Heart left ventricle (tissue), 16 donors: ENCODE data around the gene HEMK1. TPM values are rescaled to one million over a fixed set of nuclear protein-coding genes. Genes with fewer than 3 reads are reported as not detected.

Experiments used
- ATAC-seq, 4 donors: fragments of 200-7000 bp; cut with Tn5 transposase; one replicate each; pipeline ENCODE4 v1.9.1; 2020 to 2022; ENCODE audit warnings: moderate library complexity in 4 of 4, mild to moderate bottlenecking in 3 of 4, moderate number of reproducible peaks in 1 of 4
- DNase-seq, 5 donors: peaks; one replicate each; pipeline ENCODE4 v3.0.0-alpha.2; 2020
- H3K27ac ChIP-seq, 12 donors: fragments of 200-600 bp; sonication (generic) in 4 of 12; one replicate each; pipeline versions ENCODE4 v1.5.0 to v1.8.0; 2016 to 2022; ENCODE audit warnings: mild to moderate bottlenecking in 2 of 12
- H3K27me3 ChIP-seq, 9 donors: fragments of 200-600 bp; sonication (generic) in 2 of 9; one replicate each; pipeline versions ENCODE4 v1.5.1 to v1.8.0; 2016 to 2022; ENCODE audit warnings: mild to moderate bottlenecking in 3 of 9
- H3K36me3 ChIP-seq, 9 donors: fragments of 200-600 bp; sonication (generic) in 2 of 9; one replicate each; pipeline versions ENCODE4 v1.5.0 to v1.8.0; 2018 to 2022; ENCODE audit warnings: mild to moderate bottlenecking in 2 of 9
- H3K4me1 ChIP-seq, 12 donors: fragments of 200-600 bp; sonication (generic) in 4 of 12; one replicate each; pipeline versions ENCODE4 v1.5.0 to v1.8.0; 2016 to 2022; ENCODE audit warnings: mild to moderate bottlenecking in 3 of 12
- H3K4me3 ChIP-seq, 12 donors: fragments of 200-600 bp; sonication (generic) in 4 of 12; one replicate each; pipeline versions ENCODE4 v1.5.0 to v1.8.0; 2017 to 2022; ENCODE audit warnings: mild to moderate bottlenecking in 9 of 12, moderate library complexity in 4 of 12
- H3K9me3 ChIP-seq, 12 donors: fragments of 200-600 bp; sonication (generic) in 4 of 12; one replicate each; pipeline versions ENCODE4 v1.5.0 to v1.8.0; 2016 to 2022; ENCODE audit warnings: mild to moderate bottlenecking in 1 of 12
- POLR2A ChIP-seq, 2 donors: fragments of 450-650 bp; IDR thresholded peaks; one replicate each; pipeline ENCODE4 v1.6.1; 2017; ENCODE audit warnings: antibody characterized with exemption in 2 of 2, mild to moderate bottlenecking in 2 of 2, moderate library complexity in 2 of 2
- WGBS, 4 donors: extraction: QIAGEN DNeasy Blood & Tissue Kit in 2 of 4; methylation state at CpG; one replicate each; pipeline versions ENCODE4 v1.1.5 to v1.1.7; 2013 to 2018; 5-methylcytosine and 5-hydroxymethylcytosine counted together
- intact Hi-C, 10 donors: fragments of 100-400 bp; cut with DNase I; formaldehyde crosslinking; loops; one replicate each; pipeline versions ENCODE4 v1.11.1 to v1.14.2; 2022
- polyA plus RNA-seq, 2 donors: library from polyadenylated mRNA; stranded (reverse); fragments of 200-250 nt; gene quantifications; one replicate each; pipeline ENCODE4 v1.2.3, GENCODE V29; 2013
- total RNA-seq, 9 donors: library from RNA; depleted of rRNA in 2 of 9; stranded (reverse); fragments of >200 nt in 2 of 9; fragmentation: NEBNext Ultra II Directional in 3 of 9; extraction: Animal tissue kit (Norgen Biotek cat#: 25700) in 3 of 9; gene quantifications; one replicate each; pipeline versions ENCODE4 v1.1.0 to v1.2.4, GENCODE V29; 2016 to 2023
- TF ChIP-seq, protein P1 (sequence below), 12 donors: fragments of 200-600 bp; sonication (generic) in 4 of 12; IDR thresholded peaks; one replicate each; pipeline versions ENCODE4 v1.5.0 to v1.8.0; 2018 to 2022; ENCODE audit warnings: antibody characterized with exemption in 12 of 12, mild to moderate bottlenecking in 5 of 12
- donor health status: ischemic (EF 13 %, LVEDD 7.1; RV severe dilation, severe dysfunction).
- donor health status: healthy with polysubstance abuse.
- donor health status: DM: no; HTN: yes; CAD: no.
- donor health status: DM: no; HTN: no; CAD: no.
- donor health status: ischemic (EF 25% LVEDD 6.9; RV normal size, moderate dysfunction).
- donor health status: ischemic (EF 25% LVEDD 5.7; RV mildly dilated, moderate dysfunction).
- donor health status: healthy.
- donor health status: DM: yes; HTN: yes; CAD: no.
- donor health status: ischemic (EF 35%, LVEDD 5.7; RV mildly dilated, moderate dysfunction).
- donor health status: nonischemic (EF 11% LVEDD 7.7; RV severe dilation, severe dysfunction).
- donor health status: DM: yes; HTN: yes; CAD: no.
- donor health status: PGD.
- donor health status: ischemic (EF 29% LVEDD 5.4; RV normal size, mild dysfunction).
- donor health status: nonischemic (EF 23%, LVEDD 6.1; RV moderate dilation, normal function).

HEMK1 gene
- total and polyA plus RNA-seq, 11 donors, result 7.8 to 19.7 (median 13.8) TPM

DNA sequence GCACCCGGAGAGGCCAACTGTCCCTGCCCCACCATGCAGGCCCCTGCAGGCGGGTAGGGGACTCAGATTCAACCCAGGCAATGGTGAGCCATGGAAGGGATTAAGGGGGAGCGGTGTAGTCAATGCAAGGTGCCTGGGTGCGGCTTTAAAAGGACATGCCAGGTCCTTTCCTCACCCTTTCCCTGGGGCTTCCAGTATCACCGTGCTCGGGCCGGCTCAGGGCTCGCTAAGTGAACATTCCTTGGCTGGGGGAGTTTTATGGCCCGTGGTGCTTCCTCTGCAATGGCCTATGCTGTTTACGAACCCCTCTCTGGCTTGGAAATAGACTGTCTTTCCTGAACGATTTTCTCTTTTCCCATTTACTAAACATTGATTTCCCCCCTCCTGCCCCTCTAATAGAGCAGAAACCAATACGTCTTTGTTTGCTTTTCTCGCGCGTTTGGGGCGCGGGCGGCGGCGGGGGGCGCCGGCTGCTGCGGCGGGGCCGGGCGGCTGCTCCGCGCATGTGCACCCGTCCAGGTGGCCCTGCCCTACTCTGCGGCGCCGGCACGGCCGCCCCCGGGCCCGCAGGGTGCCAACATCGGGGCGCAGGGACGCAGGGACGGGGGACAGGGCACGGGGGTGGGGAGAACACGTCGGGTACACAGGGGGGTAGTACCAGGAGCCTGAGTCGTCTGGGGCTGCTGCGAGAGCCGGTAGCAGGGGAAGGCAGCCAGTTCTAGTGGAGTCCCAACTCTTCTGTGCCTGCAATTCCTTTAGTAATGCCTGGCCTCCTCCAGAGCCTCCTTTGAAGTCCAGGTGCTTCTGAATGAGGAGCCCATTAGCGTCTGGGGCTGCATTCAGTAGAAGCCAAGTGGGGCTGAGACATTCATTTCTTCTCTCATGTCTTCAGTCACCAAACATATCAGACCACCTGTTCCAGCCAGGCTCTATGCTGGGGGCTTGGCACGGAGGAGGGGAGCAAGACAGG, 39.0 kb upstream of the HEMK1 start:
- Histone ChIP-seq H3K9me3 (no peaks in the 10 kb centered on the region), H3K27ac (no peak overlapping the region), H3K4me1 (peaks cover 0 to 5% (median 0%) of the 10 kb centered on the region in 12 donors), H3K36me3 (no peaks in the 10 kb centered on the region), H3K4me3 (peak overlapping the region in 1 of 12 donors; percentile 20), H3K27me3 (peaks cover 0 to 15% (median 0%) of the 10 kb centered on the region in 9 donors)
- TF ChIP-seq POLR2A (IDR thresholded peaks at IDR 0.05), result no peak
- TF ChIP-seq, protein P1, sequence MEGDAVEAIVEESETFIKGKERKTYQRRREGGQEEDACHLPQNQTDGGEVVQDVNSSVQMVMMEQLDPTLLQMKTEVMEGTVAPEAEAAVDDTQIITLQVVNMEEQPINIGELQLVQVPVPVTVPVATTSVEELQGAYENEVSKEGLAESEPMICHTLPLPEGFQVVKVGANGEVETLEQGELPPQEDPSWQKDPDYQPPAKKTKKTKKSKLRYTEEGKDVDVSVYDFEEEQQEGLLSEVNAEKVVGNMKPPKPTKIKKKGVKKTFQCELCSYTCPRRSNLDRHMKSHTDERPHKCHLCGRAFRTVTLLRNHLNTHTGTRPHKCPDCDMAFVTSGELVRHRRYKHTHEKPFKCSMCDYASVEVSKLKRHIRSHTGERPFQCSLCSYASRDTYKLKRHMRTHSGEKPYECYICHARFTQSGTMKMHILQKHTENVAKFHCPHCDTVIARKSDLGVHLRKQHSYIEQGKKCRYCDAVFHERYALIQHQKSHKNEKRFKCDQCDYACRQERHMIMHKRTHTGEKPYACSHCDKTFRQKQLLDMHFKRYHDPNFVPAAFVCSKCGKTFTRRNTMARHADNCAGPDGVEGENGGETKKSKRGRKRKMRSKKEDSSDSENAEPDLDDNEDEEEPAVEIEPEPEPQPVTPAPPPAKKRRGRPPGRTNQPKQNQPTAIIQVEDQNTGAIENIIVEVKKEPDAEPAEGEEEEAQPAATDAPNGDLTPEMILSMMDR (IDR thresholded peaks at IDR 0.05), result no peak
- DNase-seq (no peak), ATAC-seq (no peak)
- intact Hi-C loops, result no loop called here
- WGBS, 4 donors, result 21 to 25% (median 23%) methylated on average over 46 to 48 of the region's 48 CpGs

DNA sequence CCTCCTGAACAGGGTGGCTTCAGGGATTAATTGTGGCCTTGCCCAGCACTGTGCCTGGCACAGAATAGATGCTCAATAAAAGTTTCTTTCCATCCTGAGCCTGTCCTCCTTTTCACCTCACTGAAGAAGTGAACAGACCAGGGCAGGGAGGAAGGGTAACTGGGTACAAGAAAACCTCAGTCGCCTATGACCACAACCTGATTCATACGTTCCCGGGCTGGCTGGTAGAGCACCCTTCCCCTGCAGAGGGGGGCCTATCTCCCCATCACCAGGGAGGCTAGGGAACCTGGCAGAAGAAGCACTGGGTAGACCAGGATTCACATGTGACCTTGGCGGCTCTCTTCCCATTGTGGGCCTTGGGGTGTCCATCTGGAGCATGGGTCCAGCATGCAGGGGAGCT, 38.1 kb upstream of the HEMK1 start:
- intact Hi-C loops, result no loop called here
- no peak overlapping the region for H3K4me3 ChIP-seq
- no peak for ATAC-seq
- H3K27ac ChIP-seq, result no peak overlapping the region
- no peak for TF ChIP-seq POLR2A (IDR thresholded peaks at IDR 0.05)
- TF ChIP-seq, protein P1 (IDR thresholded peaks at IDR 0.05), result no peak
- 94 to 100% (median 96%) methylated on average over 4 of the region's 4 CpGs for WGBS, 4 donors
- H3K27me3 ChIP-seq, result peaks cover 0 to 15% (median 0%) of the 10 kb centered on the region in 9 donors
- DNase-seq, result no peak
- peaks cover 0 to 5% (median 0%) of the 10 kb centered on the region in 12 donors for H3K4me1 ChIP-seq
- no peaks in the 10 kb centered on the region for H3K9me3 ChIP-seq
- no peaks in the 10 kb centered on the region for H3K36me3 ChIP-seq

DNA sequence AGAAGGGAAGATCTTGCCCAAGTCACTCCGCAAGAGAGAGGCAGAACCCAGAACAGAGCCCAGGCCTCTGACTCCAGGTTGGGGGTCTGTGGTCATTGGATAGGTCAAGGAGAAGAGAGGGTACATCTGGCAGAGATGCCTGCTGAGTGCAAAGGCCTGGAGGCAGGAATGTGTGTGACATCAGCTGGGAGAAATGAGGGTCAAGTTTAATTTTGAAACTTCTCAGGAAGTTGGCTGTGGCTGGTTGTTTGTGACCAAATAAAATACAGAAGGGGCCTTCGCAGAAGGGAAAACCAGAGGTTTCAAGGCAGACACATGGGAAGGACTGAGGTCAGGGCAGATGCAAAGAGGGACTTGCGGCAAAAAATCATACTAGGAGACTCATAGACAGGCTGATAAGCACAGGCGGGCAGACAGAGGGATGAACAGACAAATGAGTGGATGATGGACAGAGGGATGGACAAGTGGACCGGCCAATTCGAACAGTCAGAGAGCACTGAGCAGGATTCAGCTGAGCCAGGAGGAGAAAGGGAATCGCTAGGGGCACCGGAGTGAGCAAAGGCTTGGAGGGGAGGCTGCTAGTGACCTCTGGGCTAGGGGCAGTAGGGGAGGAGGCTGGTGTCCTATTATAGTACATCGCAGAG, 37.1 kb upstream of the HEMK1 start:
- ATAC-seq, result peak in 1 of 4 donors; percentile 14
- Histone ChIP-seq H3K4me1 (peaks cover 0 to 5% (median 0%) of the 10 kb centered on the region in 12 donors), H3K9me3 (no peaks in the 10 kb centered on the region), H3K27me3 (peaks cover 0 to 15% (median 0%) of the 10 kb centered on the region in 9 donors), H3K4me3 (no peak overlapping the region), H3K27ac (peak overlapping the region in 2 of 12 donors; percentile 19 to 39), H3K36me3 (no peaks in the 10 kb centered on the region)
- intact Hi-C loops, result no loop called here
- TF ChIP-seq POLR2A (IDR thresholded peaks at IDR 0.05), result no peak
- TF ChIP-seq, protein P1 (IDR thresholded peaks at IDR 0.05), result no peak
- 75 to 81% (median 78%) methylated on average over 9 of the region's 9 CpGs for WGBS, 4 donors
- DNase-seq, result no peak

DNA sequence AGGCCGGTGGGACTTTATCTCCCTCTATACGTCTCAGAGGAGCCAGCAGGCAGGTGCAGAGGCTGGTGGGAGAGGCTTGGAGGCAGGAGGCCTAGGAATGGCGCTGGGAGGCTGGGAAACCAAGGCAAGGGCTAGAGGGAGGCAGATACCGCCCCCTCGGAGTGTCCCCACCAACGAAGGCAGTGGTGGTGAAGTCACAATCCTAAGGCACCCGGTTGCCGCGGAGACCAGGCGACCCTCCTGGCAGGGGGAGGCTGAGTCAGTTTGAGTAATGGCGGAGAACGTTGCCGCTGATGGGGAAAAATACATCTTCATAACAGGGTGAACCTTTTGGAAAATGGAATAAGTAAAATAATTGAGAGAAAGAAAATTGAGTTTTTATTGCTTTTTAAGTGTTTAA, 36.0 kb upstream of the HEMK1 start:
- H3K4me3 ChIP-seq, result no peak overlapping the region
- intact Hi-C loops, result no loop called here
- 83 to 86% (median 84%) methylated on average over 13 of the region's 13 CpGs for WGBS, 4 donors
- ATAC-seq, result no peak
- no peak for DNase-seq
- H3K9me3 ChIP-seq, result no peaks in the 10 kb centered on the region
- no peaks in the 10 kb centered on the region for H3K36me3 ChIP-seq
- peaks cover 0 to 5% (median 0%) of the 10 kb centered on the region in 12 donors for H3K4me1 ChIP-seq
- TF ChIP-seq, protein P1 (IDR thresholded peaks at IDR 0.05), result no peak
- no peak for TF ChIP-seq POLR2A (IDR thresholded peaks at IDR 0.05)
- no peak overlapping the region for H3K27ac ChIP-seq
- H3K27me3 ChIP-seq, result peaks cover 0 to 15% (median 0%) of the 10 kb centered on the region in 9 donors
